Brain microvascular endothelial cell (primary cell): Measurements from ENCODE around the gene NRXN3.

Experiments used
- DNase-seq: peaks from one replicate; pipeline ENCODE4 v3.0.0-alpha.2; 2020
- H3K27ac ChIP-seq: fragments of 250-450 bp; sonication (Bioruptor Pico); 2 replicates; pipeline ENCODE4 v1.5.1; 2020; ENCODE audit warnings: mild to moderate bottlenecking, moderate library complexity
- H3K27me3 ChIP-seq: fragments of 250-450 bp; sonication (Bioruptor Pico); replicated peaks from 2 replicates; pipeline ENCODE4 v1.5.1; 2020; ENCODE audit warnings: mild to moderate bottlenecking
- H3K36me3 ChIP-seq: fragments of 250-450 bp; sonication (Bioruptor Pico); replicated peaks from 2 replicates; pipeline ENCODE4 v1.5.1; 2020; ENCODE audit warnings: mild to moderate bottlenecking
- H3K4me3 ChIP-seq: 2 replicates; pipeline ENCODE4 v1.5.1; 2011; ENCODE audit warnings: low read depth, mild to moderate bottlenecking, control low read depth, low read length, moderate library complexity
- CTCF ChIP-seq: IDR thresholded peaks from 2 replicates; pipeline ENCODE4 v1.5.1; 2011; ENCODE audit warnings: low read depth, mild to moderate bottlenecking, moderate library complexity, low read length, control low read depth, inconsistent platforms; ENCODE audit errors: missing control alignments
- in situ Hi-C: cut with HindIII; loops from 2 replicates; pipeline ENCODE4 v1.10.0; 2017; ENCODE audit warnings: low sequenced_read_pairs, low pct_ligation_motif_present

Gene NRXN3

DNA sequence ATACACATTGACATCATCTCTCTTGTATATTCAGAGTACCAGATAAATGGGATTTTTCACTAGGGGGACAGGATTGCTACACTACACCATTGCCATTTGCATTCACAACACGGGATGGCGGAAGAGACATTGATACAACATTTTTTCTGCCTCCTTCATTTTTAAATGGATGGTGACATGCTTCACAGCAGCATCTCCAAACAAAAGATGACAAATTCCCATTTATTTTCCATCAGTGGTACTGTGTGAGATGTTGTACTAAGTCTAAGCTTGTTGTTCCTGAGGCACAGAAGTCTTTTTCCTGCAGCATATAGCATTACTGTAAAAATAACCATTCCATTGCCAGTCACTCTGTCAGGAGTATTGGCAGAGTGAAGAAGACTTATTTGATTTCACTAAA is 912.7 kb downstream of the NRXN3 start:
- Histone ChIP-seq H3K4me3 (no peak overlapping the region), H3K27ac (no peak overlapping the region), H3K36me3 (no peaks in the 10 kb centered on the region), H3K27me3 (no peaks in the 10 kb centered on the region)
- no peak for DNase-seq
- no peak for TF ChIP-seq CTCF
- in situ Hi-C loops, result no loop called here

GRCh38 chr14:79083356-79083755 is 913.2 kb downstream of the NRXN3 start:
- Histone ChIP-seq H3K4me3 (no peak overlapping the region), H3K36me3 (no peaks in the 10 kb centered on the region), H3K27ac (no peak overlapping the region), H3K27me3 (no peaks in the 10 kb centered on the region)
- DNase-seq, result no peak
- TF ChIP-seq CTCF, result no peak
- in situ Hi-C loops, result no loop called here

GRCh38 chr14:79084861-79085260 is 914.7 kb downstream of the NRXN3 start:
- no peak for TF ChIP-seq CTCF
- Histone ChIP-seq H3K27me3 (no peaks in the 10 kb centered on the region), H3K4me3 (no peak overlapping the region), H3K27ac (no peak overlapping the region), H3K36me3 (no peaks in the 10 kb centered on the region)
- in situ Hi-C loops, result no loop called here
- DNase-seq, result no peak

DNA sequence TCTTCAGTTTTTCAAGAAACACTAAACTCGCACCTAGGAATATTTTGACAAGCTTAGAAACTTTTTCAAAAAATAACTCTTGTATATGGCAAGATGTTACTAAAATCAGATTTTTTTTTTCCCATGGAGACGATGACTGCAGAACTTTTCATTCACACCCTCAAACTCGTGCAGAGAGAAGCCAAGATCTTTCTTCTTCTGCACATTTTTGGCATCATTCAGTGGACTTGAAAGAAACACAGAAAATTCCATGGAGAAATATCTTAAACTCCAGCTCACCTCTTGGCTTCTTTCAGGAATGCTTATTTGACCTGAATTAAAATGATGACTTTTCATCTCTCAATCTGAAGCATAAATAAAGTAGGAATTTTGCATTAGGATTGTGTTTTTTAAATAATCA is 919.4 kb downstream of the NRXN3 start:
- Histone ChIP-seq H3K27me3 (no peaks in the 10 kb centered on the region), H3K4me3 (no peak overlapping the region), H3K36me3 (no peaks in the 10 kb centered on the region), H3K27ac (no peak overlapping the region)
- no peak for DNase-seq
- in situ Hi-C loops, result no loop called here
- TF ChIP-seq CTCF, result no peak

GRCh38 chr14:79090641-79091180 is 920.5 kb downstream of the NRXN3 start:
- no peaks in the 10 kb centered on the region for H3K36me3 ChIP-seq
- TF ChIP-seq CTCF, result no peak
- DNase-seq, result no peak
- no peak overlapping the region for H3K4me3 ChIP-seq
- H3K27me3 ChIP-seq, result no peaks in the 10 kb centered on the region
- in situ Hi-C loops, result no loop called here
- H3K27ac ChIP-seq, result no peak overlapping the region

GRCh38 chr14:79091381-79091963 is 921.3 kb downstream of the NRXN3 start:
- DNase-seq, result no peak
- no peaks in the 10 kb centered on the region for H3K27me3 ChIP-seq
- H3K27ac ChIP-seq, result no peak overlapping the region
- H3K36me3 ChIP-seq, result no peaks in the 10 kb centered on the region
- TF ChIP-seq CTCF, result no peak
- in situ Hi-C loops, result no loop called here
- H3K4me3 ChIP-seq, result no peak overlapping the region
